Activated T-helper 1 cell treated with anti-CD3 and anti-CD28 coated beads, Interleukin-12 subunit alpha, Interleukin-12 subunit beta, Interleukin-2, Interleukin-4 antibody, amounts not matched to agents 30 ng/mL and 10 ng/mL and 1 ng/mL, durations not matched to agents 14 hours and 24 hours and 36 hours (primary cell): ENCODE data around the gene FAM222A. TPM values are rescaled to one million over a fixed set of nuclear protein-coding genes. Genes with fewer than 3 reads are reported as not detected.

Experiments used
- DNase-seq: peaks from one replicate; pipeline ENCODE4 v3.0.0; 2021; ENCODE audit warnings: low spot score
- H3K27ac Mint-ChIP-seq: one replicate; pipeline ENCODE4 v1.8.0; 2021; ENCODE audit warnings: mild to moderate bottlenecking, mixed read lengths
- H3K27me3 Mint-ChIP-seq: one replicate; pipeline ENCODE4 v1.8.0; 2022; ENCODE audit warnings: mild to moderate bottlenecking, moderate library complexity, mixed read lengths; ENCODE audit not compliant: insufficient read depth
- H3K36me3 Mint-ChIP-seq: one replicate; pipeline ENCODE4 v1.8.0; 2021; ENCODE audit warnings: low read depth, mixed read lengths
- H3K4me1 Mint-ChIP-seq: one replicate; pipeline ENCODE4 v1.8.0; 2021; ENCODE audit warnings: low read depth, mixed read lengths
- H3K4me3 Mint-ChIP-seq: one replicate; pipeline ENCODE4 v1.8.0; 2021; ENCODE audit warnings: mild to moderate bottlenecking, moderate library complexity, mixed read lengths
- H3K9me3 Mint-ChIP-seq: one replicate; pipeline ENCODE4 v1.8.0; 2021; ENCODE audit warnings: mixed read lengths
- intact Hi-C: fragments of 100-400 bp; cut with micrococcal nuclease; formaldehyde crosslinking; loops from one replicate; pipeline ENCODE4 v1.15.1; 2024
- total RNA-seq: library from RNA; stranded (reverse); gene quantifications from 2 replicates; pipeline ENCODE4 v1.2.3, GENCODE V29; 2022

Gene FAM222A
- total RNA-seq, 1 donor from 2014 or later: 2.4 TPM

GRCh38 chr12:109696485-109697269 is 16.9 kb upstream of the FAM222A start:
- Mint-ChIP-seq H3K27me3 (peaks cover 8% of the 10 kb centered on the region), H3K4me1 (no peaks in the 10 kb centered on the region), H3K9me3 (no peaks in the 10 kb centered on the region), H3K36me3 (no peaks in the 10 kb centered on the region), H3K27ac (no peak overlapping the region), H3K4me3 (no peak overlapping the region)
- no peak for DNase-seq
- intact Hi-C loops: no loop called here

GRCh38 chr12:109697270-109697553 is 16.4 kb upstream of the FAM222A start:
- intact Hi-C loops: no loop called here
- peaks cover 4% of the 10 kb centered on the region for H3K27me3 Mint-ChIP-seq

GRCh38 chr12:109697877-109698468 is 15.7 kb upstream of the FAM222A start:
- H3K27me3 Mint-ChIP-seq: peaks cover 3% of the 10 kb centered on the region
- H3K4me1 Mint-ChIP-seq: no peaks in the 10 kb centered on the region
- H3K36me3 Mint-ChIP-seq: no peaks in the 10 kb centered on the region
- no peak overlapping the region for H3K27ac Mint-ChIP-seq
- intact Hi-C loops: no loop called here
- no peak for DNase-seq
- H3K4me3 Mint-ChIP-seq: no peak overlapping the region
- no peaks in the 10 kb centered on the region for H3K9me3 Mint-ChIP-seq

More at GRCh38 chr12:109697270-109697553, 16.4 kb upstream of the FAM222A start:
- Mint-ChIP-seq H3K36me3 (no peaks in the 10 kb centered on the region), H3K27ac (no peak overlapping the region), H3K4me1 (no peaks in the 10 kb centered on the region), H3K9me3 (no peaks in the 10 kb centered on the region), H3K4me3 (no peak overlapping the region)
- DNase-seq: no peak

GRCh38 chr12:109698820-109699219 is 14.8 kb upstream of the FAM222A start:
- Mint-ChIP-seq H3K27ac (no peak overlapping the region), H3K4me1 (no peaks in the 10 kb centered on the region)
- intact Hi-C loops: no loop called here

GRCh38 chr12:109701064-109701463 is 12.6 kb upstream of the FAM222A start:
- intact Hi-C loops: no loop called here
- no peak overlapping the region for H3K27ac Mint-ChIP-seq
- peaks cover 6% of the 10 kb centered on the region for H3K27me3 Mint-ChIP-seq
- H3K4me1 Mint-ChIP-seq: no peaks in the 10 kb centered on the region
- H3K9me3 Mint-ChIP-seq: no peaks in the 10 kb centered on the region
- H3K36me3 Mint-ChIP-seq: no peaks in the 10 kb centered on the region
- no peak overlapping the region for H3K4me3 Mint-ChIP-seq
- no peak for DNase-seq

More at GRCh38 chr12:109698820-109699219, 14.8 kb upstream of the FAM222A start:
- Mint-ChIP-seq H3K27me3 (peaks cover 2% of the 10 kb centered on the region), H3K9me3 (no peaks in the 10 kb centered on the region), H3K4me3 (no peak overlapping the region), H3K36me3 (no peaks in the 10 kb centered on the region)
- DNase-seq: no peak

GRCh38 chr12:109702111-109702841 is 11.3 kb upstream of the FAM222A start:
- no peaks in the 10 kb centered on the region for H3K4me1 Mint-ChIP-seq
- H3K27me3 Mint-ChIP-seq: peaks cover 8% of the 10 kb centered on the region
- H3K9me3 Mint-ChIP-seq: no peaks in the 10 kb centered on the region
- intact Hi-C loops: no loop called here
- H3K27ac Mint-ChIP-seq: no peak overlapping the region
- H3K4me3 Mint-ChIP-seq: no peak overlapping the region
- H3K36me3 Mint-ChIP-seq: no peaks in the 10 kb centered on the region
- no peak for DNase-seq

GRCh38 chr12:109703684-109704083 is 9.9 kb upstream of the FAM222A start:
- intact Hi-C loops: no loop called here
- Mint-ChIP-seq H3K27me3 (peaks cover 8% of the 10 kb centered on the region), H3K36me3 (no peaks in the 10 kb centered on the region), H3K9me3 (no peaks in the 10 kb centered on the region), H3K4me1 (no peaks in the 10 kb centered on the region), H3K27ac (no peak overlapping the region), H3K4me3 (no peak overlapping the region)
- no peak for DNase-seq

GRCh38 chr12:109704371-109705098 is 9.1 kb upstream of the FAM222A start:
- H3K27ac Mint-ChIP-seq: no peak overlapping the region
- no peaks in the 10 kb centered on the region for H3K4me1 Mint-ChIP-seq
- no peak for DNase-seq
- intact Hi-C loops: no loop called here
- no peaks in the 10 kb centered on the region for H3K36me3 Mint-ChIP-seq
- peaks cover 8% of the 10 kb centered on the region for H3K27me3 Mint-ChIP-seq
- no peak overlapping the region for H3K4me3 Mint-ChIP-seq
- H3K9me3 Mint-ChIP-seq: no peaks in the 10 kb centered on the region

- Mint-ChIP-seq H3K27me3 (peaks cover 10% of the 10 kb centered on the region), H3K4me1 (no peaks in the 10 kb centered on the region), H3K4me3 (no peak overlapping the region)
These were observed 8.3 kb upstream of the FAM222A start for GRCh38 chr12:109705291-109705690.

GRCh38 chr12:109706398-109706746 is 7.3 kb upstream of the FAM222A start:
- Mint-ChIP-seq H3K27ac (no peak overlapping the region), H3K36me3 (no peaks in the 10 kb centered on the region), H3K9me3 (no peaks in the 10 kb centered on the region), H3K27me3 (peaks cover 19% of the 10 kb centered on the region), H3K4me1 (no peaks in the 10 kb centered on the region), H3K4me3 (no peak overlapping the region)
- DNase-seq: no peak
- intact Hi-C loops: no loop called here

More at GRCh38 chr12:109705291-109705690, 8.3 kb upstream of the FAM222A start:
- no peak for DNase-seq
- Mint-ChIP-seq H3K9me3 (no peaks in the 10 kb centered on the region), H3K36me3 (no peaks in the 10 kb centered on the region), H3K27ac (no peak overlapping the region)
- intact Hi-C loops: no loop called here

- Mint-ChIP-seq H3K4me3 (no peak overlapping the region), H3K4me1 (no peaks in the 10 kb centered on the region), H3K27ac (no peak overlapping the region), H3K27me3 (peaks cover 25% of the 10 kb centered on the region), H3K36me3 (no peaks in the 10 kb centered on the region), H3K9me3 (no peaks in the 10 kb centered on the region)
- no peak for DNase-seq
- intact Hi-C loops: no loop called here
These were observed 6.7 kb upstream of the FAM222A start for GRCh38 chr12:109706747-109707469.

- H3K27ac Mint-ChIP-seq: no peak overlapping the region
- H3K36me3 Mint-ChIP-seq: no peaks in the 10 kb centered on the region
- H3K9me3 Mint-ChIP-seq: no peaks in the 10 kb centered on the region
- peaks cover 29% of the 10 kb centered on the region for H3K27me3 Mint-ChIP-seq
- H3K4me3 Mint-ChIP-seq: no peak overlapping the region
- intact Hi-C loops: no loop called here
- H3K4me1 Mint-ChIP-seq: no peaks in the 10 kb centered on the region
- no peak for DNase-seq
These were observed 6.2 kb upstream of the FAM222A start for GRCh38 chr12:109707470-109707821.
